HG03378 (cell line): Measurements from ENCODE around the gene WFDC1.

ENCODE experiments used
- ATAC-seq: cut with Tn5 transposase; IDR thresholded peaks from one replicate; pipeline ENCODE4 v1.9.1; 2021; ENCODE audit warnings: mild to moderate bottlenecking, moderate library complexity; ENCODE audit not compliant: unreplicated experiment

WFDC1 gene

GRCh38 chr16:84299734-84300440 lies 5.2 kb downstream of the WFDC1 start:
- no peak for ATAC-seq

GRCh38 chr16:84302111-84302954 lies 7.7 kb downstream of the WFDC1 start:
- ATAC-seq: no peak

- no peak for ATAC-seq
Measured at GRCh38 chr16:84303023-84303422, 8.3 kb downstream of the WFDC1 start.

DNA sequence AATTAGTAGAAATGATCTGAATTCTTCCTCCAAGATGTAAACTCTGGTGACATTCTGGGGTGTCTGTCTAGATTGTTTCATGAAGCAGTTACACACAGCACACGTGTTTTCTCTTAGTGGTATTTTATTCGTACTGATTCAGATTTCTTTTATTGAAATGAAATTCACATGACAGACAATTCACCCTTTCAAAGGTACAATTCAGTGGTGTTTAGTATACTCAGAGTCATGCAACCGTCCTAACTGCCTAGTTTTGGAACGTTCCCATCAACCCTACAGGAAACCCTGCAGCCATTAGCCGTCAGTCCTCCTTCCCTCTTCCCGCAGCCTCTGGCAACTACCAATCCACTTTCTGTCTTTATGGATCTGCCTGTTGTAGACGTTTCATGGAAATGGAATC lies 8.8 kb downstream of the WFDC1 start:
- ATAC-seq: no peak

DNA sequence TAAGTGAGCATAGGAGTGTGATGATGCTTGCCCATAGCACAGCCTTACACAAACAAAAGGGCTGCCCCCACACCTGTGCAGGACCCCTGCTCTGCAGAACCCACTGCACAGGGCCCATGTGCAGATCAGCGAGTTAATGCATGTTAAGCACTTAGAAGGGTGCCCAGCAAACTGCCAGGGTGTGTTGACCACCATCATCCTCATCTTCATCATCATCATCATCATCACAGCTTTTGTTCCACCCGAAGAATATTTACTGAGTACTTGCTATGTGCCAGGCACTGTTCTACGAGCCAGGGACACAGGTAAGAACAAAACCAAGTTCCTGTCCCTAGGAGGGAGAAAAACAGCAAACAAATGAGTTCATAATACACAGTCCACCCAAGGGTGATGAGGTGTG lies 11.9 kb downstream of the WFDC1 start:
- no peak for ATAC-seq

- ATAC-seq: no peak
Measured at GRCh38 chr16:84307209-84307954, 12.7 kb downstream of the WFDC1 start.

DNA sequence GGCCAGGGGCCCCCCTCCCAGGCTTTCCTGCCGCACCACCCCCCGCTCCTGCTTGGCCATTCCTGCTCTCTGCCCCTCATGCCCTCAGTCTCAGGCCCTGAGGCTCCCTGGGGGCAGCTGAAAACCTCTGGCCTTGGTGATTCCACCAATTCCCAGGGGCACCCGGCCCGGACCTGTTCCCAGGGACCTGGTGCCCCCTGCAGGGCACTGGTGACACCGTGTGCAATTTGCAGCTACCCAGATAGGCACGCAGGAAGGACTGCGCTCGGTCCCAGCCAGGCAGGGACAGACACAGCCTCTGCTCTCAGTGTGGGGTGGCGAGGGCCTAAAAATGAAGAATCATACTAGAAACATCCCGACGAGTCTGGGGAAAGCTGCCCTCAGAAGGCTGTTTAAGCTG lies 13.4 kb downstream of the WFDC1 start:
- no peak for ATAC-seq

- ATAC-seq: no peak
Measured at GRCh38 chr16:84310642-84311041, 16.0 kb downstream of the WFDC1 start.

GRCh38 chr16:84312783-84313382 lies 18.2 kb downstream of the WFDC1 start:
- ATAC-seq: no peak

DNA sequence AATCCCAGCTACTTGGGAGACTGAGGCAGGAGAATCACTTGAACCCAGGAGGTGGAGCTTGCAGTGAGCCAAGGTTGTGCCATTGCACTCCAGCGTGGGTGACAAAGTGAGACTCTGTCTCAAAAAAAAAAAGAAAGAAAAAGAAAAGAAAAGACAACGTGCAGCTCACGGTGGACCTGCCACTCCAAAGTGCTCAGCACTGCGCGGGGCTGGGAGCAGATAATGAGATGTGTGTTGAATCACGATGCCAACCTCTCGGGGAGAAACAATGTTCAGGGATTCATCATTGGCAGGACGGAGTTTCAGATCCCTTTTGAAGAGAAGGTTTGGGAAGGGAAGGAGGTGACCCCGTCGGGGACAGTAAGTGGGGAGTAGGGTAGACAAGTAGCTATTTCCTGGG lies 19.2 kb downstream of the WFDC1 start:
- ATAC-seq: no peak

- ATAC-seq: no peak
Measured at GRCh38 chr16:84314373-84314772, 19.7 kb downstream of the WFDC1 start.

GRCh38 chr16:84314814-84315213 lies 20.1 kb downstream of the WFDC1 start:
- ATAC-seq: no peak

DNA sequence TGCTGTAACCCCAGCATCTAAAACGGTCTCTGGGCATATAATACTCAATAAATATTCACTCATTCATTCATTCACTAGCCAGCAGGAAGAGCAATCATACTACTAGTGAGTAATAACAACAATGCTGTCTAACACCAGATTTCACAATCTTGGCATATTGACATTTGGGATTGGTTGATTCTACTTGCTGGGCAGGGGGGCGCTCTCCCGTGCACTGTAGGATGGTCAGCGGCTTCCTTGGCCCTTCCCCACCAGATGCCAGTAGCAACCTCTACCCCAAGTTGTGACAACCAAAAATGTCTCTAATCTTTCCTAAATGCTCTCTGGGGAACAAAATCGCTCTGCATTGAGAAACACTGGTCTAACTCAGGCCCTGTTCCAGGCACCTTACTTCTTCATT lies 20.7 kb downstream of the WFDC1 start:
- ATAC-seq: no peak

DNA sequence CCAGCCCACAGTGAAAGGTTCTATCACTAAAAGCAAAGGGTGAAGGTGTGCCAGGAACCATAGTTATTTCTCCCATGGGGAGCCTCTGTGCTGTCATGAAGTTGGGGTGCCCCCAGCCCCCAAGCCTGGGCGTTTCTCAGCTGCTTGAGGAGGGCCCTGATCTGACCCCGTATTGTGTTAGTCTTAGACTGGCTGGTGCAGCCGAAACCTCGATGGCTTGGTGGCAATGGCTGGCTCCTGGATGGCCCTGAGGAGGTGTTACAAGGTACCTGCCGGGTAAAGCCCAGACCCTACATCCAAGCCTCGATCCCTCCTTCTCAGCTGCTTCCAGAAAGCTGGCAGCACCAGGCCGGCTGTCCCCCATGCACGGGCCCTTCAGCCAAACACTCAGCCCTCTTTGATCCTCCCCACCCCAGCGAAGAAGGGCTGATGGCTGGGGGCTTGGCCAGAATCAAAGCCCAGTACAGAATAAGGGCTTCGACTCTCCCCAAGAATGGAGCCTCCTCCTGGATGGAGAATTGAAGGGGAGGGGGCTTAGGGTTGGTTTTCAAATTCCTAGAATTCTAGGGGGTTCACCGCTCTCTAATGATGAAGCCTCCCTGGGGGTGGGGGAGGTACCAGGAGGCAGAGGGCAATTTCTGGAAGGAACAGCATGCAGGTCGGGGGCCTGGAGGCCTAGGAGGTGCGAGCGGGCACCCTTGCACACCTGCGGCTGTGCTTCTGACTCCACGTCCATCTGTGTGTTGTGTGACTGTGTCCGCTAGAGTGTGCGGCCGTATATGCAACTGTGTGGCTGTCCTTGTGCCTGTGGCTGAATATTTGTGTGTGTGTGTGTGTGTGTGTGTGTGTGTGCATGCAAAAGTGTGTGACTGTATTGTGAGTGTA lies 23.7 kb downstream of the WFDC1 start:
- ATAC-seq: no peak

GRCh38 chr16:84319146-84319760 lies 24.6 kb downstream of the WFDC1 start:
- ATAC-seq: no peak

GRCh38 chr16:84320511-84320910 lies 25.8 kb downstream of the WFDC1 start:
- ATAC-seq: no peak

DNA sequence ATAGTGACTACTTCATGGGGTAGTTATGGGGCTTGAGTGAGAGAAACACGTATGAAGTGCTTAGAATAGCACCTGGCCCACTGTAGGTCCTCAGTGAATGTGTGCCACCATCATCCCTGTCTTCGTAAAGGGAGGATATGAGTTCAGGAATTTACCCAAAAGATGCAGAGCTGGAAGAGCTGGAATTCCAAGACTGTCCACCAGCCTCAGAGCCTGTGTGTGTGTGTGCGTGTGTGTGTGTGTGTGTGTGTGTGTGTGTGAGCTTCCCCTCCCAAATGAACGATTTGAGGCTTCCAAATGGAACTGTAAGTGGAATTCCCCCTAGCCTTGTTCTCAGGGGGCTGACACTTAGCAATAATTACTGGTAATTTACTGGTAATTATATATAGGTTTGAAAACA lies 27.3 kb downstream of the WFDC1 start:
- ATAC-seq: no peak

GRCh38 chr16:84322749-84323148 lies 28.1 kb downstream of the WFDC1 start:
- ATAC-seq: no peak

GRCh38 chr16:84323606-84324005 lies 28.9 kb downstream of the WFDC1 start:
- ATAC-seq: no peak
